PC-3 (cell line): ENCODE data around the gene SLC45A1. TPM values are rescaled to one million over a fixed set of nuclear protein-coding genes. Genes with fewer than 3 reads are reported as not detected.
"Not testable (repeated sequence)": the region's sequence is repeated elsewhere in the genome, so short reads cannot be mapped to it uniquely, and the experiment has no call there.

Source experiments
- ATAC-seq: fragments of 200-7000 bp; cut with Tn5 transposase; 2 replicates; pipeline ENCODE4 v1.9.1; 2020; ENCODE audit warnings: mild to moderate bottlenecking, moderate library complexity
- BruUV-seq: library from RNA; stranded (reverse); fragments of 400-500 nt; replicated peaks from 2 replicates; lab custom pipeline; 2021; lab: Mats Ljungman, UMichigan
- CTCF ChIA-PET: fragments of 300-600 bp; sonication (Branson Sonifier 250); formaldehyde crosslinking; loops from one replicate; lab custom pipeline; 2022; ENCODE audit warnings: antibody characterized with exemption; lab: Charles Lee
- POLR2A ChIA-PET: fragments of 300-600 bp; sonication (Branson Sonifier 250); formaldehyde crosslinking; loops from one replicate; lab custom pipeline; 2022; ENCODE audit warnings: antibody characterized with exemption; ENCODE audit not compliant: unreplicated experiment; lab: Charles Lee
- DNase-seq: peaks from one replicate; pipeline ENCODE4 v3.0.0-alpha.2; 2015
- H2AFZ ChIP-seq: fragments of 300-600 bp; sonication (generic); 2 replicates; pipeline ENCODE4 v1.6.0; 2016; ENCODE audit warnings: antibody characterized with exemption, low read length
- H3F3A ChIP-seq: fragments of 300-600 bp; sonication (generic); one replicate; pipeline ENCODE4 v1.6.0; 2017; ENCODE audit warnings: antibody characterized with exemption, low read length, control low read depth, mild to moderate bottlenecking; ENCODE audit not compliant: unreplicated experiment
- H3K27ac ChIP-seq: fragments of 300-600 bp; sonication (generic); 2 replicates; pipeline ENCODE4 v1.5.1; 2016; ENCODE audit warnings: mild to moderate bottlenecking, low read length
- H3K27me3 ChIP-seq: fragments of 300-600 bp; sonication (generic); 2 replicates; pipeline ENCODE4 v1.6.1; 2016; ENCODE audit warnings: low read length, mixed read lengths
- H3K36me3 ChIP-seq: fragments of 300-600 bp; sonication (generic); 2 replicates; pipeline ENCODE4 v1.6.1; 2016; ENCODE audit warnings: low read depth, mixed run types, low read length, mixed read lengths
- H3K4me1 ChIP-seq: fragments of 300-600 bp; sonication (generic); 2 replicates; pipeline ENCODE4 v1.5.1; 2016; ENCODE audit warnings: low read length; ENCODE audit not compliant: insufficient read depth
- H3K4me2 ChIP-seq: fragments of 300-600 bp; sonication (generic); 2 replicates; pipeline ENCODE4 v1.6.0; 2016; ENCODE audit warnings: low read length
- H3K4me3 ChIP-seq: fragments of 300-600 bp; sonication (generic); 2 replicates; pipeline ENCODE4 v1.5.1; 2016; ENCODE audit warnings: mild to moderate bottlenecking, low read length, mixed read lengths
- H3K79me2 ChIP-seq: fragments of 300-600 bp; sonication (generic); 2 replicates; pipeline ENCODE4 v1.6.1; 2017; ENCODE audit warnings: low read length, mixed read lengths
- H3K9ac ChIP-seq: fragments of 300-600 bp; sonication (generic); 2 replicates; pipeline ENCODE4 v1.6.0; 2016; ENCODE audit warnings: mild to moderate bottlenecking, low read length
- H3K9me2 ChIP-seq: fragments of 300-600 bp; sonication (generic); replicated peaks from 2 replicates; pipeline ENCODE4 v1.6.1; 2016; ENCODE audit warnings: mixed run types, low read length, mixed read lengths
- H3K9me3 ChIP-seq: fragments of 300-600 bp; sonication (generic); 2 replicates; pipeline ENCODE4 v1.6.1; 2016; ENCODE audit warnings: low read length, mixed read lengths
- H4K20me1 ChIP-seq: fragments of 300-600 bp; sonication (generic); 2 replicates; pipeline ENCODE4 v1.6.1; 2016; ENCODE audit warnings: low read length, mixed read lengths
- EZH2 ChIP-seq: fragments of 300-600 bp; sonication (generic); IDR thresholded peaks from one replicate; pipeline ENCODE4 v1.6.1; 2017; ENCODE audit warnings: antibody characterized with exemption, mild to moderate bottlenecking, low read length; ENCODE audit not compliant: unreplicated experiment
- EZH2phosphoT487 ChIP-seq: fragments of 300-600 bp; sonication (generic); IDR thresholded peaks from 2 replicates; pipeline ENCODE4 v1.6.1; 2018; ENCODE audit warnings: mild to moderate bottlenecking, antibody characterized with exemption, low read length, borderline replicate concordance
- intact Hi-C: fragments of 100-400 bp; cut with micrococcal nuclease; formaldehyde crosslinking; loops from 2 replicates; pipeline ENCODE4 v1.9.0; 2023
- total RNA-seq: library from RNA; depleted of rRNA; stranded (reverse); fragments of >200 nt; gene quantifications from 2 replicates; pipeline ENCODE4 v1.2.3, GENCODE V29; 2014
- TF ChIP-seq, protein P1 (sequence below): fragments of 300-600 bp; sonication (generic); conservative IDR thresholded peaks from 2 replicates; pipeline ENCODE4 v1.5.1; 2017; ENCODE audit warnings: antibody characterized with exemption, low read depth, mild to moderate bottlenecking, low read length

Gene SLC45A1
- total RNA-seq, 1 experiment from 2014 or later: 0.62 TPM

DNA sequence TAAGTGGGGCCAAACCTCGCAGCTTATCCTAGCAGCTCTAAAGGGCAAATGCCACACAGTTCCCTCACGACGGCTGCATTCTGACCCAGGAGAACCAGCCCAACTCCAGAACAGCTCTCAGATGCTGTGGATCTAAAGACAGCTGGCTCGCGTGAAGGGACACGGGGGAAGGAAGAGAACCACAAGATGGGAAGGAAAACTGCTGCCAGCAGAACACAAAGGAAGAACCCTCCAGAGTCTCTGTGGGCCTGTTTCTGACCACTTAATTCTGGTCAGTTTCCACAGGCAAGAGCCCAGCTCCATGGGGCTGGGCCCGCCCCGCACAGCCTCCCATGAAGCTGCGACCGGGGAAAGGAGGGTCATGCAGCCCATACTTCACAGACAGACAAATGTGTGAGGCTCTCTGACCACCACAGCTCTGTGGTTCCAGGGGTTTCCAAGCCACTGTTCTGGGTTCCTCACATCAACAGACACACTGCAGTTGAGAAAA, 61.1 kb downstream of the SLC45A1 start:
- Histone ChIP-seq H3K9me2 (no peaks in the 10 kb centered on the region), H3K36me3 (peaks cover 6% of the 10 kb centered on the region; the same call in 1 of the 2 replicates), H3K9ac (no peak overlapping the region), H4K20me1 (no peaks in the 10 kb centered on the region), H3K79me2 (peaks cover 8% of the 10 kb centered on the region; the same call in 1 of the 2 replicates), H3K27me3 (no peaks in the 10 kb centered on the region), H3K4me1 (peaks cover under 1% of the 10 kb centered on the region), H3F3A (no peaks in the 10 kb centered on the region), H3K9me3 (no peaks in the 10 kb centered on the region), H3K4me2 (no peak overlapping the region), H3K4me3 (no peak overlapping the region), H3K27ac (no peak overlapping the region), H2AFZ (no peak overlapping the region)
- TF ChIP-seq EZH2phosphoT487 (no peak), EZH2 (no peak)
- TF ChIP-seq, protein P1, sequence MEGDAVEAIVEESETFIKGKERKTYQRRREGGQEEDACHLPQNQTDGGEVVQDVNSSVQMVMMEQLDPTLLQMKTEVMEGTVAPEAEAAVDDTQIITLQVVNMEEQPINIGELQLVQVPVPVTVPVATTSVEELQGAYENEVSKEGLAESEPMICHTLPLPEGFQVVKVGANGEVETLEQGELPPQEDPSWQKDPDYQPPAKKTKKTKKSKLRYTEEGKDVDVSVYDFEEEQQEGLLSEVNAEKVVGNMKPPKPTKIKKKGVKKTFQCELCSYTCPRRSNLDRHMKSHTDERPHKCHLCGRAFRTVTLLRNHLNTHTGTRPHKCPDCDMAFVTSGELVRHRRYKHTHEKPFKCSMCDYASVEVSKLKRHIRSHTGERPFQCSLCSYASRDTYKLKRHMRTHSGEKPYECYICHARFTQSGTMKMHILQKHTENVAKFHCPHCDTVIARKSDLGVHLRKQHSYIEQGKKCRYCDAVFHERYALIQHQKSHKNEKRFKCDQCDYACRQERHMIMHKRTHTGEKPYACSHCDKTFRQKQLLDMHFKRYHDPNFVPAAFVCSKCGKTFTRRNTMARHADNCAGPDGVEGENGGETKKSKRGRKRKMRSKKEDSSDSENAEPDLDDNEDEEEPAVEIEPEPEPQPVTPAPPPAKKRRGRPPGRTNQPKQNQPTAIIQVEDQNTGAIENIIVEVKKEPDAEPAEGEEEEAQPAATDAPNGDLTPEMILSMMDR: no peak
- intact Hi-C loops: no loop called here
- no TSS peak for BruUV-seq
- POLR2A ChIA-PET: no interaction called here
- DNase-seq: no peak
- CTCF ChIA-PET: no interaction called here
- ATAC-seq: no peak

DNA sequence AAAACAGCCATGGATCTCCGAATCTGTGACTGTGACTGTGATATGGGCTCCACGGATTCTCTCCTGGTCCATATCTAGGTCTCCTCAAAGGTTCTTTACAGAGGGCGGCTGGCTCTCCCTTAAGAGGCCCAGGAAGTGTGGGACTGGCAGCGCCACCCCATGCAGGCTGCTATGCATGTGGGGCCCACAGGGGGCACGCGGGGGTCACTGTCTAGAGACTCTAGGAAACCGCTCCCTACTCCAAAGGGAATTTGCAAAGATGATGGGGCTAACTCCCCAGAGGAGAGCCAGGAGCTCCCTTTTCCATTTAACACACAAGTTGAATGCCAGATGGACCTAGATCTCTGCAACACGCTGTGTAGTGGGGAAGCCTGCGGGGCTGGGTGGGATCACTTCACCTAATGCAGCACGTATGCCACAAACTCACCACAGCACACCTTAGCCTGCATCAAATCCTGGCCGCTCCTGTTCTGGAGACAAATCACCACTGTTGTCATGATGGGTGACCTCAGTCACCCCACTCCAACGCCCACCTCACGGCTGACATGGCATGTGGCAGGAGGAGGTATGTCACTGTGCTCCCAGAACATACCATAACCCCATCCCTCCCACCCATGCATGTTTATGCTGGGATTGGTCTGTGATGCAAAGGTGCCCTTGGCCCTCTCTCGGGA, 61.7 kb downstream of the SLC45A1 start:
- intact Hi-C loops: no loop called here

DNA sequence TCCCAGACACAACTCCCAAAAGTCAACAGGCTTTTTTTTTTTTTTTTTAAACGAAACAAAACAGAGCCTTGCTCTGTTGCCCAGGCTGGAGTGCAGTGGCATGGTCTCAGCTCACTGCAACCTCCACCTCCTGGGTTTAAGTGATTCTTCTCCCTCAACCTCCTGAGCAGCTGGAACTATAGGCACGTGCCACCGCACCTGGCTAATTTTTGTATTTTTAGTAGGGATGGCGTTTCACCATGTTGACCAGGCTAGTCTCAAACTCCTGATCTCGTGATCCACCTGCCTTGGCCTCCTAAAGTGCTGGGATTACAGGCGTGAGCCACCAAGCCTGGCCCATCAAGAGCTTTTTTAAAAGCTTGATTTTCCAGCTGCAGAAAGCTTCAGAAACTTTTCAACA, 62.4 kb downstream of the SLC45A1 start:
- H3K9me2 ChIP-seq, CTCF ChIA-PET, H3K27ac ChIP-seq, BruUV-seq, H3K9ac ChIP-seq, intact Hi-C loops, H4K20me1 ChIP-seq, H3F3A ChIP-seq, H2AFZ ChIP-seq, POLR2A ChIA-PET, H3K4me3 ChIP-seq, H3K4me1 ChIP-seq, H3K9me3 ChIP-seq, DNase-seq, H3K4me2 ChIP-seq, ATAC-seq, H3K36me3 ChIP-seq, H3K27me3 ChIP-seq: not testable (repeated sequence)
- peaks cover 18% of the 10 kb centered on the region for H3K79me2 ChIP-seq

More for the DNA sequence above, 61.7 kb downstream of the SLC45A1 start:
- Histone ChIP-seq H3K9me3 (no peaks in the 10 kb centered on the region), H2AFZ (no peak overlapping the region), H3F3A (no peaks in the 10 kb centered on the region), H3K36me3 (peaks cover 9% of the 10 kb centered on the region; the same call in 1 of the 2 replicates), H3K79me2 (peaks cover 11% of the 10 kb centered on the region; the same call in 1 of the 2 replicates), H3K9ac (no peak overlapping the region), H3K9me2 (no peaks in the 10 kb centered on the region), H3K4me1 (0 out of 2 replicates have a peak, but pooled peaks cover 4% of the 10 kb centered on the region), H3K4me2 (no peak overlapping the region), H4K20me1 (no peaks in the 10 kb centered on the region), H3K27me3 (no peaks in the 10 kb centered on the region), H3K4me3 (no peak overlapping the region), H3K27ac (no peak overlapping the region)
- ChIA-PET CTCF (no interaction called here), POLR2A (no interaction called here)
- ATAC-seq: no peak
- no TSS peak for BruUV-seq
- TF ChIP-seq, protein P1: no peak
- TF ChIP-seq EZH2 (no peak), EZH2phosphoT487 (no peak)
- DNase-seq: no peak
